WTC11 (cell line): Measurements from ENCODE around the gene MAP7. TPM values are rescaled to one million over a fixed set of nuclear protein-coding genes. Genes with fewer than 3 reads are reported as not detected.
"Not testable (repeated sequence)": the region's sequence is repeated elsewhere in the genome, so short reads cannot be mapped to it uniquely, and the experiment has no call there.

Experiments used
- ATAC-seq: fragments of 200-7000 bp; cut with Tn5 transposase; 2 replicates; pipeline ENCODE4 v1.10.0; 2021; ENCODE audit warnings: mild to moderate bottlenecking, moderate library complexity
- CTCF ChIA-PET: fragments of 300-600 bp; sonication (Branson Sonifier 250); formaldehyde crosslinking; loops from one replicate; lab custom pipeline; 2021; ENCODE audit warnings: antibody characterized with exemption; lab: Charles Lee
- POLR2A ChIA-PET: fragments of 350-600 bp; sonication (Branson Sonifier 250); formaldehyde crosslinking; loops from one replicate; lab custom pipeline; 2021; ENCODE audit warnings: antibody characterized with exemption; lab: Charles Lee
- DNase-seq: peaks from one replicate; pipeline ENCODE4 v3.0.0; 2021; ENCODE audit warnings: low spot score
- H3K27ac Mint-ChIP-seq: 2 replicates; pipeline ENCODE4 v1.8.0; 2021; ENCODE audit warnings: mixed read lengths
- H3K27me3 Mint-ChIP-seq: 2 replicates; pipeline ENCODE4 v1.8.0; 2021; ENCODE audit warnings: low read depth, mild to moderate bottlenecking, moderate library complexity, mixed read lengths
- H3K36me3 Mint-ChIP-seq: 2 replicates; pipeline ENCODE4 v1.8.0; 2021; ENCODE audit warnings: mixed read lengths
- H3K4me1 Mint-ChIP-seq: 2 replicates; pipeline ENCODE4 v1.8.0; 2022; ENCODE audit warnings: mixed read lengths
- H3K4me3 Mint-ChIP-seq: 2 replicates; pipeline ENCODE4 v1.8.0; 2021; ENCODE audit warnings: mild to moderate bottlenecking, moderate library complexity, mixed read lengths
- H3K9me3 Mint-ChIP-seq: 2 replicates; pipeline ENCODE4 v1.8.0; 2021; ENCODE audit warnings: mixed read lengths
- ELF4 ChIP-seq: sonication (generic); formaldehyde crosslinking; IDR thresholded peaks from 2 replicates; pipeline ENCODE4 v1.8.1; 2022; ENCODE audit warnings: low read depth, mild to moderate bottlenecking, moderate library complexity, missing genetic modification reagents
- ESRRA ChIP-seq: sonication (generic); formaldehyde crosslinking; IDR thresholded peaks from 2 replicates; pipeline ENCODE4 v1.8.1; 2022; ENCODE audit warnings: mild to moderate bottlenecking, missing genetic modification reagents, borderline replicate concordance
- FOXJ3 ChIP-seq: sonication (generic); formaldehyde crosslinking; IDR thresholded peaks from 2 replicates; pipeline ENCODE4 v1.9.0; 2021; ENCODE audit warnings: missing genetic modification reagents, mild to moderate bottlenecking, borderline replicate concordance
- GTF2I ChIP-seq: fragments of 250-450 bp; sonication (Bioruptor Pico); conservative IDR thresholded peaks from 2 replicates; pipeline ENCODE4 v1.4.0; 2021; ENCODE audit warnings: mild to moderate bottlenecking
- IRF2 ChIP-seq: sonication (generic); formaldehyde crosslinking; IDR thresholded peaks from 2 replicates; pipeline ENCODE4 v1.8.0; 2022; ENCODE audit warnings: low read depth, missing genetic modification reagents, borderline replicate concordance
- JAZF1 ChIP-seq: fragments of 250-450 bp; sonication (Bioruptor Pico); IDR thresholded peaks from 2 replicates; pipeline ENCODE4 v1.9.0; 2021; ENCODE audit warnings: moderate library complexity, mild to moderate bottlenecking, inconsistent platforms
- NFE2L1 ChIP-seq: sonication (generic); formaldehyde crosslinking; IDR thresholded peaks from 2 replicates; pipeline ENCODE4 v1.8.1; 2023; ENCODE audit warnings: missing genetic modification reagents
- NFYB ChIP-seq: sonication (generic); formaldehyde crosslinking; conservative IDR thresholded peaks from 2 replicates; pipeline ENCODE4 v1.8.0; 2022; ENCODE audit warnings: low read depth, missing genetic modification reagents
- NR1H2 ChIP-seq: sonication (generic); formaldehyde crosslinking; IDR thresholded peaks from 2 replicates; pipeline ENCODE4 v1.9.0; 2021; ENCODE audit warnings: mild to moderate bottlenecking, moderate library complexity, missing genetic modification reagents
- NR2C2 ChIP-seq: sonication (generic); formaldehyde crosslinking; IDR thresholded peaks from 2 replicates; pipeline ENCODE4 v1.8.0; 2022; ENCODE audit warnings: mild to moderate bottlenecking, missing genetic modification reagents
- RORB ChIP-seq: fragments of 250-450 bp; sonication (Bioruptor Pico); IDR thresholded peaks from 2 replicates; pipeline ENCODE4 v1.9.0; 2021; ENCODE audit warnings: mild to moderate bottlenecking
- SMAD3 ChIP-seq: sonication (generic); formaldehyde crosslinking; IDR thresholded peaks from 2 replicates; pipeline ENCODE4 v1.8.0; 2022; ENCODE audit warnings: missing genetic modification reagents, mild to moderate bottlenecking, borderline replicate concordance
- ZNF121 ChIP-seq: sonication (generic); formaldehyde crosslinking; IDR thresholded peaks from 2 replicates; pipeline ENCODE4 v1.8.0; 2023; ENCODE audit warnings: missing genetic modification reagents
- ZNF423 ChIP-seq: fragments of 250-450 bp; sonication (Bioruptor Pico); IDR thresholded peaks from 2 replicates; pipeline ENCODE4 v2.1.2; 2022; ENCODE audit warnings: mild to moderate bottlenecking, moderate library complexity
- total RNA-seq: library from RNA; stranded (reverse); gene quantifications from 3 replicates; pipeline ENCODE4 v1.2.3, GENCODE V29; 2021
- TF ChIP-seq, protein P1 (sequence below): fragments of 250-450 bp; sonication (Bioruptor Pico); conservative IDR thresholded peaks from 2 replicates; pipeline ENCODE4 v1.9.0; 2021; ENCODE audit warnings: mild to moderate bottlenecking
- TF ChIP-seq, protein P2 (sequence below): fragments of 250-450 bp; sonication (Bioruptor Pico); IDR thresholded peaks from 2 replicates; pipeline ENCODE4 v2.1.2; 2022; ENCODE audit warnings: mild to moderate bottlenecking, moderate library complexity
- TF ChIP-seq, protein P3 (sequence below): sonication (generic); formaldehyde crosslinking; IDR thresholded peaks from 2 replicates; pipeline ENCODE4 v1.8.1; 2022; ENCODE audit warnings: low read depth, missing genetic modification reagents, borderline replicate concordance
- TF ChIP-seq, protein P4 (sequence below): sonication (generic); formaldehyde crosslinking; IDR thresholded peaks from 2 replicates; pipeline ENCODE4 v1.8.0; 2022; ENCODE audit warnings: mild to moderate bottlenecking, missing genetic modification reagents
- TF ChIP-seq, protein P5 (sequence below): sonication (generic); formaldehyde crosslinking; IDR thresholded peaks from 2 replicates; pipeline ENCODE4 v1.8.1; 2022; ENCODE audit warnings: mild to moderate bottlenecking, moderate library complexity, missing genetic modification reagents
- TF ChIP-seq, protein P6 (sequence below): sonication (generic); formaldehyde crosslinking; IDR thresholded peaks from 2 replicates; pipeline ENCODE4 v1.8.1; 2022; ENCODE audit warnings: mild to moderate bottlenecking, missing genetic modification reagents, moderate library complexity, borderline replicate concordance

MAP7 gene
- total RNA-seq, 1 experiment from 2014 or later = 56.6 TPM

DNA sequence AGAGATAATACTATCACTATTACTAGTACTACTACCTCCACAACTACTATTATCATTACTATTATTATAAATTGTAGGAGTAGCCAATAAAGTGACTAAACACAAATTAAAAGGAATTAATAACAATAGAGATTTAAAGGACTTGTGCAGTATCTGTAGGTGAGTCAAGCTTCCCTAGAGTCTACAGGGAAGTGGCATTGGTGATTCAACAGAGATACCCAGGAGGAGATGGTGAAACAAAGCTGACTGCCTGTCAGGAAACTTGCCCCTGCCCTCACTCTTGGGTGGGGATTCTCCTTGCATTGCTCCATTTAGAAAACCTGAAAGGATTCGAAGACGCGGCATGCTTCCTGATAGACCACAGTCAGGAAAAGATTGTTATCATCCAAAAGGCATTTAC lies 237.2 kb downstream of the MAP7 start (continued):
- TF ChIP-seq, protein P1, sequence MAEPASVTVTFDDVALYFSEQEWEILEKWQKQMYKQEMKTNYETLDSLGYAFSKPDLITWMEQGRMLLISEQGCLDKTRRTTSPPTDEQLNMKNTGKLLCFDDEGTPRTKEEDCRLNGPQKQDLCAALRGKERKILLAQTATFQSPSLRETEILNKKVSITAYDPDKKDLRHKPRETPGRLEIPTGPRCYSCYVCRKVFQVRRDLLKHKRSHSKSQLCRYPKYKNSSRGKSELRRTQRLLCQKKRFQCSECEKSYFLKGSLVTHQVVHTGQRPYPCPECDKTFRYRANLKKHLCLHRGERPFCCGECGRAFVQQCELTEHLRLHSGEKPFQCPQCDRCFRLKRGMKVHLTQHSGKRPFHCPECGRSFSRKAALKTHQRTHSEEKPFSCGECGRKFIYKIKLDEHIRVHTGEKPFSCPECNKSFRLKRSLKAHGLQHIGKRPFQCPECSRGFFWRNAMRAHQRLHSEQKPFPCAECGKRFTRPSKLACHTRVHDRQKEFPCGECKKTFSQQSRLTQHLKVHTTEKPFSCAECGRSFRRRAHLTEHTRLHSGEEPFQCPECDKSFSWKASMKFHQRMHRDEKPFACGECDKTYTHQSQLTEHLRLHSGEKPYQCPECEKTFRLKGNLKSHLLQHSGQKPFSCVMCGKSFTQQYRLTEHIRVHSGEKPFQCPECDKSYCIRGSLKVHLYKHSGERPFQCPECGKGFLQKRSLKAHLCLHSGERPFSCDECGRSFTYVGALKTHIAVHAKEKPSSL (CRISPR knock-in tag) = no peak

DNA sequence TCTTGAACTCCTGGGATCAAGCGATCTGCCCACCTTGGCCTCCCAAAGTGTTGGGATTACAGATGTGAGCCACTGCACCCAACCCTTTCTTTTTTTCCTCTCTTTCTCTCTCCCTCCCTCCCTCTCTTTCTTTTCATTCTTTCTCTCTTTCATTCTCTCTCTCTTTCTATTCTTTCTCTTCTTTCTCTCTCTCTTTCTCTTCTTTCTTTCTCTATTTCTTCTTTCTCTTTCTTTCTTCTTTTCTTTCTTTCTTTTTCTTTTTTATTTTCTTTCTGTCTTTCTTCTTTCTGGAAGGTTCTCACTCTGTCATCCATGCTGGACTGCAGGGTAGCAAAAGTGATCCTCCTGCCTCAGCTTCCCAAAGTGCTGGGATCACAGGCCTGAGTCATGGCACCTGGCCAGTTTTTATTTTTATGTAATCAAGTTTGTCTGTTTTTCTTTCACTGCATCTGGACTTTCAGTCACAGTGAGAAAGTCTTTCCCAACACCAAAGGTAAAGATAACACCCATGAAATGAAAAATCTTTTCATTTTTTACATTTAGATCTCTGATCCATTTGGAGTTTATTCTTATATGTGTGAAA lies 240.4 kb downstream of the MAP7 start:
- CTCF ChIA-PET = no interaction called here
- Mint-ChIP-seq H3K9me3 (no peaks in the 10 kb centered on the region), H3K27me3 (no peaks in the 10 kb centered on the region; the same call in 1 of the 2 replicates), H3K36me3 (no peaks in the 10 kb centered on the region), H3K4me1 (peaks cover 3% of the 10 kb centered on the region; the same call in 1 of the 2 replicates), H3K27ac (no peak overlapping the region), H3K4me3 (no peak overlapping the region)
- POLR2A ChIA-PET = no interaction called here
- ATAC-seq (no peak), DNase-seq (no peak)
- no peak for TF ChIP-seq ZNF121 (CRISPR knock-in tag)
- no peak for TF ChIP-seq FOXJ3 (CRISPR knock-in tag)
- TF ChIP-seq, protein P2, sequence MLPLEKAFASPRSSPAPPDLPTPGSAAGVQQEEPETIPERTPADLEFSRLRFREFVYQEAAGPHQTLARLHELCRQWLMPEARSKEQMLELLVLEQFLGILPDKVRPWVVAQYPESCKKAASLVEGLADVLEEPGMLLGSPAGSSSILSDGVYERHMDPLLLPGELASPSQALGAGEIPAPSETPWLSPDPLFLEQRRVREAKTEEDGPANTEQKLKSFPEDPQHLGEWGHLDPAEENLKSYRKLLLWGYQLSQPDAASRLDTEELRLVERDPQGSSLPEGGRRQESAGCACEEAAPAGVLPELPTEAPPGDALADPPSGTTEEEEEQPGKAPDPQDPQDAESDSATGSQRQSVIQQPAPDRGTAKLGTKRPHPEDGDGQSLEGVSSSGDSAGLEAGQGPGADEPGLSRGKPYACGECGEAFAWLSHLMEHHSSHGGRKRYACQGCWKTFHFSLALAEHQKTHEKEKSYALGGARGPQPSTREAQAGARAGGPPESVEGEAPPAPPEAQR (CRISPR knock-in tag) = no peak
- TF ChIP-seq RORB (CRISPR knock-in tag) = no peak
- TF ChIP-seq, protein P3, sequence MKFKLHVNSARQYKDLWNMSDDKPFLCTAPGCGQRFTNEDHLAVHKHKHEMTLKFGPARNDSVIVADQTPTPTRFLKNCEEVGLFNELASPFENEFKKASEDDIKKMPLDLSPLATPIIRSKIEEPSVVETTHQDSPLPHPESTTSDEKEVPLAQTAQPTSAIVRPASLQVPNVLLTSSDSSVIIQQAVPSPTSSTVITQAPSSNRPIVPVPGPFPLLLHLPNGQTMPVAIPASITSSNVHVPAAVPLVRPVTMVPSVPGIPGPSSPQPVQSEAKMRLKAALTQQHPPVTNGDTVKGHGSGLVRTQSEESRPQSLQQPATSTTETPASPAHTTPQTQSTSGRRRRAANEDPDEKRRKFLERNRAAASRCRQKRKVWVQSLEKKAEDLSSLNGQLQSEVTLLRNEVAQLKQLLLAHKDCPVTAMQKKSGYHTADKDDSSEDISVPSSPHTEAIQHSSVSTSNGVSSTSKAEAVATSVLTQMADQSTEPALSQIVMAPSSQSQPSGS = no peak
- TF ChIP-seq, protein P4, sequence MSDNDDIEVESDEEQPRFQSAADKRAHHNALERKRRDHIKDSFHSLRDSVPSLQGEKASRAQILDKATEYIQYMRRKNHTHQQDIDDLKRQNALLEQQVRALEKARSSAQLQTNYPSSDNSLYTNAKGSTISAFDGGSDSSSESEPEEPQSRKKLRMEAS (CRISPR knock-in tag) = no peak
- TF ChIP-seq NFYB (CRISPR knock-in tag) = no peak
- no peak for TF ChIP-seq NR1H2 (CRISPR knock-in tag)
- TF ChIP-seq SMAD3 = no peak
- TF ChIP-seq NFE2L1 (CRISPR knock-in tag) = no peak
- TF ChIP-seq ELF4 = no peak

DNA sequence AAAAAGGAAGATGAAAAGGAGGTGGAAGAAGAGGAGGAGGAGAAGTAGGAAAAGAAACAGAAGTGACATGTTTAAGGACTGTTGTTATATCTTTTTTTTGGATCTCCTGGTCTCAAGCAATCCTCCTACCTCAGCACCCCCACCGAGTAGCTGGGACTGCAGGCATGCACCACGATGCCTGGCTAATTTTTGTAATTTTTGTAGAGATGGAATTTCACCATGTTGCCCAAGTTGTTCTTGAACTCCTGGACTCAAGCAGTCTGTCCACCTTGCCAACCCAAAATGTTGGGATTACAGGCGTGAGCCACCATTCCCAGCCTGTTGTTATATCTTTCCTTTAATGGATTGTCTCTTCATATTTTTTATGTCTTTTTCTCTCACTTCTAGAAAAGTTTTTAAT lies 241.1 kb downstream of the MAP7 start:
- Mint-ChIP-seq H3K4me3 (no peak overlapping the region), H3K4me1 (peaks cover 3% of the 10 kb centered on the region; the same call in 1 of the 2 replicates), H3K9me3 (no peaks in the 10 kb centered on the region), H3K36me3 (no peaks in the 10 kb centered on the region), H3K27me3 (no peaks in the 10 kb centered on the region; the same call in 1 of the 2 replicates), H3K27ac (no peak overlapping the region)
- no peak for ATAC-seq
- ChIA-PET POLR2A (no interaction called here), CTCF (no interaction called here)
- TF ChIP-seq IRF2 = no peak
- TF ChIP-seq, protein P5, sequence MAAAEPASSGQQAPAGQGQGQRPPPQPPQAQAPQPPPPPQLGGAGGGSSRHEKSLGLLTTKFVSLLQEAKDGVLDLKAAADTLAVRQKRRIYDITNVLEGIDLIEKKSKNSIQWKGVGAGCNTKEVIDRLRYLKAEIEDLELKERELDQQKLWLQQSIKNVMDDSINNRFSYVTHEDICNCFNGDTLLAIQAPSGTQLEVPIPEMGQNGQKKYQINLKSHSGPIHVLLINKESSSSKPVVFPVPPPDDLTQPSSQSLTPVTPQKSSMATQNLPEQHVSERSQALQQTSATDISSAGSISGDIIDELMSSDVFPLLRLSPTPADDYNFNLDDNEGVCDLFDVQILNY = no peak
- TF ChIP-seq NR2C2 = no peak
- TF ChIP-seq JAZF1 (CRISPR knock-in tag) = no peak
- TF ChIP-seq ESRRA (CRISPR knock-in tag) = no peak
- TF ChIP-seq, protein P6, sequence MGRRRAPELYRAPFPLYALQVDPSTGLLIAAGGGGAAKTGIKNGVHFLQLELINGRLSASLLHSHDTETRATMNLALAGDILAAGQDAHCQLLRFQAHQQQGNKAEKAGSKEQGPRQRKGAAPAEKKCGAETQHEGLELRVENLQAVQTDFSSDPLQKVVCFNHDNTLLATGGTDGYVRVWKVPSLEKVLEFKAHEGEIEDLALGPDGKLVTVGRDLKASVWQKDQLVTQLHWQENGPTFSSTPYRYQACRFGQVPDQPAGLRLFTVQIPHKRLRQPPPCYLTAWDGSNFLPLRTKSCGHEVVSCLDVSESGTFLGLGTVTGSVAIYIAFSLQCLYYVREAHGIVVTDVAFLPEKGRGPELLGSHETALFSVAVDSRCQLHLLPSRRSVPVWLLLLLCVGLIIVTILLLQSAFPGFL (CRISPR knock-in tag) = no peak
- no peak for TF ChIP-seq ZNF423 (CRISPR knock-in tag)
- no peak for TF ChIP-seq GTF2I (CRISPR knock-in tag)
- no peak for DNase-seq

DNA sequence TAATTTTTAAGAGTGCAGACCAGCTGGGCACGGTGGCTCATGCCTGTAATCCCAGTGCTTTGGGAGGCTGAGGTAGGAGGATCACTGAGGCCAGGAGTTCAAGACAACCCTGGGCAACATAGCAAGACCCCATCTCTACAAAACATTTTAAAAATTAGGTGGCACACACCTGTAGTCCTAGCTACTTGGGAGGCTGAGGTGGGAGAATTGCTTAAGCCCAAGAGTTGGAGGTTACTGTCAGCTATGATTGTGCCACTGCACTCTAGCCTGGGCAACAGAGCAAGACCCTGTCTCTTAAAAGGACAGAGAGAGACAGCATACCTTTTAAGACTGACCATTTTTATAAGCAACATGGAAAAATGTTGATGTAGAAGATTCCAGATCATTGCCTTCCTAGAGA lies 241.8 kb downstream of the MAP7 start:
- DNase-seq, H3K4me3 Mint-ChIP-seq, H3K27ac Mint-ChIP-seq, ATAC-seq, H3K27me3 Mint-ChIP-seq, H3K9me3 Mint-ChIP-seq, POLR2A ChIA-PET, H3K4me1 Mint-ChIP-seq, H3K36me3 Mint-ChIP-seq, CTCF ChIA-PET: not testable (repeated sequence)
